GM19372 (cell line): ENCODE data around the gene DNAAF5.
"Not testable (repeated sequence)": the region's sequence is repeated elsewhere in the genome, so short reads cannot be mapped to it uniquely, and the experiment has no call there.

Experiments used
- ATAC-seq: cut with Tn5 transposase; IDR thresholded peaks from one replicate; pipeline ENCODE4 v1.9.1; 2021; ENCODE audit warnings: mild to moderate bottlenecking, low read depth, moderate library complexity; ENCODE audit not compliant: unreplicated experiment

Gene DNAAF5

GRCh38 chr7:727806-728460 lies 1.4 kb downstream of the DNAAF5 start:
- no peak for ATAC-seq

- no peak for ATAC-seq
These were observed 2.1 kb downstream of the DNAAF5 start for GRCh38 chr7:728602-729001.

DNA sequence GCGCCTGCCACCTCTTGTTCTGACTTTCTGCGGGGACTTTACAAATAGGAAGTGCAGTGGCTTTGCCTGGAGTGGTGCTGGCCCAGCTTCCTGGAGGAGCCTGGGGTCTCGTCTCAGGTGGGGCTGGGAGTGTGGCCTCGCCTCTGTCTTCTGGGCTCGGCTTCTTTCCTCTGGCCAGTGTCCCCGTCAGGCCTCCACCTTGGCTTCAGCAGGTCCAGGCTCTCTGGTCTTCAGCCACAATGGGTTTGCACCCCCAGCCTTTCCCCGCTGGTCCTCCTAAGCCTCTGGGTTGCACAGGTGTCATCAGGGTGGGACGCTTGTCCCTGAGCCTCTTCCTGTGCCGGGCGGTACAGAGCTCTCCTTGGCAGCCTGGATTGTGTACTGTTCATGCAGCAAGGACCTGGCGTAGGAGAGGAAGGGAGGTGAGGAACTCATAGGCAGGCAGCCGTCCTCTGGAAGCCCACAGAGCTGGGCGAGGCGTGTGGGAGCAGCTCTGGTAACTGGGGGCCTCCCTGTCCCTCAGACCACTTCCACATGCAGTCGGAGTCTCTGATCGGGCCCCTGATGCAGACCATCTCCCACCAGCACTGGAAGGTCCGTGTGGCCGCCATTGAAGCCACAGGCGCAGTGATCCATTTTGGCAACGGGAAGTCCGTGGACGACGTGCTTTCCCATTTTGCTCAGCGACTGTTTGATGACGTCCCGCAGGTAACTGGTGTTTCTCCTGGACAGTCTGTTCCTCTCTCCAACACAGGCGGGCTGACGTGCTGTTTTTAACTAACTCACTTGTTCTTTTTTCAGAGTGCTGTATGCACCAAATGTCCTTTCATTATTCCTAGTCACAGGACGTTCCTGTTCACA lies 2.9 kb downstream of the DNAAF5 start:
- ATAC-seq = no peak

- no peak for ATAC-seq
These were observed 4.3 kb downstream of the DNAAF5 start for GRCh38 chr7:730501-731439.

DNA sequence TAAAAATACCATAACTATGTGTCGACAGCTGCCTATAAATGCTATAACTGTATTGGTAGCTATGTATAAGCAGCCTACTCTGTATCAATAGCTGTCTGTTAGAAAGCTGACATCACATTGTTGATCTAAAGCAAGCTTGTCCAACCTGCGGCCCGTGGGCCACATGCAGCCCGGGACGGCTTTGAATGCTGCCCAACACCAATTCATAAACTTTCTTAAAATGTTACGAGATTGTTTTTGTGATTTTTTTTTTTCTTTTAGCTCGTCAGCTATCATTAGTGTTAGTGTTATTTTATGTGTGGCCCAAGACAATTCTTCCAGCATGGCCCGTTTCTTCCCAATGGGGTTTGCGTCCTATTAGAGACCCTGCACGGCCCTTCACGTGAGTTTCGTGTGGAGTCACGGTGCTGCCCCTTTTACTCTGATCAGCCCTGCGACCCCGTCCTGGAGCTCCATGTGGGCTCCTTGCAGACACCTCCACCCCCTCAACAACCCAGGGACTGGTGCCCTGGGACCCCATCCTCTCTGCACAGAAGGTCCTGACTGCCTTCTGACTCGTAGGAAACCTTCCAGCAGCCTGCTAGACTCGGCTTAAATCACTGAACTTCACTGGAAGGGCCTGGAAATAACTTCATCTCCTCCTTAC lies 5.1 kb downstream of the DNAAF5 start:
- ATAC-seq = no peak

GRCh38 chr7:732094-732541 lies 5.6 kb downstream of the DNAAF5 start:
- ATAC-seq = no peak

DNA sequence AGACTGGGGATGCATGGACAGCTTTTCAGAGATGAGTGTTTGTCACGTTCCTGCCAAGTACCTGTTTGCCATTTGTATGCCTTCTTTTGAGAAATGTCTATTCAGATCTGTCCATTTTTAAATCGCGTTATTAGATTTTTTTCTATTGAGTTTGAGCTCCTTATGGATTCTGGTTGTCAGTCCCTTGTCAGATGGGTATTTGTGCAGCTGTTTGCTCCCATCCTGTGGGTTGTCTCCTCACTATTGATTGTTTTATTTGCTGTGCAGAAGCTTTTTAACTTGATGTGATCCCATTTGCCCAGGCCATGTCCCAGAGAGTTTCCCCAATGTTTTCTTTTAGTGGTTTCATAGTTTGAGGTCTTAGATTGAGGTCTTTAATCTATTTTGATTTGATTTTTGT lies 6.1 kb downstream of the DNAAF5 start:
- no peak for ATAC-seq

GRCh38 chr7:734214-734613 lies 7.7 kb downstream of the DNAAF5 start:
- no peak for ATAC-seq

DNA sequence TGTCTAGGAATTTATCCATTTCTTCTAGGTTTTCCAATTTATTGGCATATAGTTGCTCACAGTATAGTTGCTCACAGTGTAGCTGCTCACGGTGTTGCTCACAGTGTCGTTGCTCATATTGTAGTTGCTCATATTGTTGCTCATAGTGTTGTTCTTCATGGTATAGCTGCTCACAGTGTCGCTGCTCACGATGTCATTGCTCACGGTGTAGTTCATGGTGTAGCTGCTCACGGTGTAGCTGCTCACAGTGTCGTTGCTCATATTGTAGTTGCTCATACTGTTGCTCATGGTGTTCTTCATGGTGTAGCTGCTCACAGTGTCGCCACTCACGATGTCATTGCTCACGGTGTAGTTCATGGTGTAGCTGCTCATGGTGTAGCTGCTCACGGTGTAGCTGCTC lies 8.3 kb downstream of the DNAAF5 start:
- ATAC-seq = no peak

DNA sequence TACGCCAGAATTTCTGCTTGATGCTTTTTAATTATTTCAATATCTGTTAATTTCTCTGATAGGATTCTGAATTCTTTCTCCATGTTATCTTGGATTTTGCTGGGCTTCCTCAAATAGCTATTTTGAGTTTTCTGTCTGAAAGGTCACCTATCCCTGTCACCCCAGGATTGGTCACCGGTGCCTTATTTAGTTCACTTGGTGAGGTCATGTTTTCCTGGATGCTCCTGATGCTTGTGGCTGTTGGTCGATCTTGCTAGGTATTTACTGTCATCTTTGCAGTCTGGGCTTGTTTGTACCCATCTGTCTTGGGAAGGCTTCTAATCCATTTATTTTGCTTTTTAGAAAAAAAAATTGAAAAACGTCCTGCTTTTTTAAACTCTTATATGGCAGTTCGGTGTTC lies 11.7 kb downstream of the DNAAF5 start:
- no peak for ATAC-seq

DNA sequence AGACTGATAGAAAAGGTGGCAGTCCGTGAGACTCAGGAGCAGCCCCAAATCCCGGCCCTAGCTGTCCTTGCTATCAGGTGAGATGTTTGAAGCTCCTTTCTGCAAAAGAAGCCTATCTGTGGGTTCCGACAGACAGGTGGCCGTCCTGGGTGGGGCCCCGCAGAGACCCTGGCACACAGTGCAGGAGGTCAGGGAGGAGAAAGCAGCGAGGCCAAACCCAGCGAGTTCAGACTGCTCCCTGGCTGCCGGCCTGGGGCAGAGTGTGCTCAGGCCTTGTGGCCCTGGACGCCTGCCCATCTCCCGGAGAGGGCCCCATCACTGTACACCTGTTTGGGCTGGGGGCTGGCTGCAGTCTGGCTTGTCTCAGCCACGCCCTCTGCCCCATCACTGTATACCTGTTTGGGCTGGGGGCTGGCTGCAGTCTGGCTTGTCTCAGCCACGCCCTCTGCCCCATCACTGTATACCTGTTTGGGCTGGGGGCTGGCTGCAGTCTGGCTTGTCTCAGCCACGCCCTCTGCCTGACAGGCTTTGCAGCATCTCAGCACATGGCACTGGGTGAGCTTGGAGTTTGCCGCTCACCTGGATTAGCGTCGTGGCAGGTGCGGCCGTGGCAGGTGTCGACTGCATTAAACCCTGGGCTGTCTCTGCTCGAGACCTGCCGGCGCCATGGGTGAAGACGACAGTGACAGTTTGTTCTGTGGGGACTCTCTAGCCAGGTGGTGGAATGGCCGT lies 12.4 kb downstream of the DNAAF5 start:
- no peak for ATAC-seq

GRCh38 chr7:739455-739982 lies 13.0 kb downstream of the DNAAF5 start:
- ATAC-seq = no peak

GRCh38 chr7:739983-740942 lies 13.8 kb downstream of the DNAAF5 start:
- no peak for ATAC-seq

DNA sequence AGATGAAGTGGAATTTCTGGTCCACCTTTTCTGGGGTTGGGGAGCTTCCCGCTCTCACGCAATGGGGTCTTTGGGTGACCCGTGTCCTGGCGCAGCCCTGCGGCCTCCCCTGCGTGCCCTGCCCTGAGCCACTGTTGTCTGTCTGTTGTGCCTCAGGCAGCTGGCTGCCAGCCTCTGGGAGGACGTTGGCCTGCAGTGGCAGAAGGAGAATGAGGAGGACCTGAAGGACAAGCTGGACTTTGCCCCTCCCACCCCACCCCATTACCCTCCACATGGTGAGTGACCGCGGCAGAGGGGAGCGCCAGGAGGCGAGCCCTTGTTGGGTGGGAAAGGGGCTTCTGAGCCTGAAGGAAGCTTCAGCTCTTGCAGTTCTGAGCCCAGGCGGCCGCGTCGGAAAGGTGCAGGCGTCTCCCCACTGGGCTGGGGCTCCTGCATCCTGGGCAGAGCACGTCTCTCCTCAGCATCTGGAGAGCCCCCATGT lies 14.7 kb downstream of the DNAAF5 start:
- ATAC-seq = no peak

GRCh38 chr7:741850-742249 lies 15.4 kb downstream of the DNAAF5 start:
- ATAC-seq = no peak

DNA sequence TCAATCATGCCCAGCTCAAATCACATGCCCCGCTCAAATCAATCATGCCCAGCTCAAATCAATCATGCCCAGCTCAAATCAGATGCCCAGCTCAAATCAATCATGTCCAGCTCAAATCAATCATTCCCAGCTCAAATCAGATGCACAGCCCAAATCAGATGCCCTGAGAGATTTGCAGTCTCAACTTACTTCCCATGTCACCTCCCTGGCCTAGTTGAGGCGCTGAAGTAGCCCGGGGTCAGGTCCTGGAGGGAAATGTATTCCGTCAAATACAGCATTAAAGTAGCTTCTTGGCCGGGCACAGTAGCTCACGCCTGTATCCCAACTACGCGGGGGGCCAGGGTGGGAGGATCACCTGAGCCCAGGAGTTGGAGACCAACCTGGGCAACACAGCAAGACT lies 16.3 kb downstream of the DNAAF5 start:
- ATAC-seq = no peak

- ATAC-seq = not testable (repeated sequence)
These were observed 17.0 kb downstream of the DNAAF5 start for GRCh38 chr7:743341-744127.
